HG03575 (cell line): ENCODE measurements around the gene C6orf120.

Source experiments
- ATAC-seq: cut with Tn5 transposase; IDR thresholded peaks from one replicate; pipeline ENCODE4 v1.9.1; 2021; ENCODE audit not compliant: unreplicated experiment, insufficient number of reproducible peaks, low FRiP score; ENCODE audit errors: extremely low read depth

C6orf120 gene

DNA sequence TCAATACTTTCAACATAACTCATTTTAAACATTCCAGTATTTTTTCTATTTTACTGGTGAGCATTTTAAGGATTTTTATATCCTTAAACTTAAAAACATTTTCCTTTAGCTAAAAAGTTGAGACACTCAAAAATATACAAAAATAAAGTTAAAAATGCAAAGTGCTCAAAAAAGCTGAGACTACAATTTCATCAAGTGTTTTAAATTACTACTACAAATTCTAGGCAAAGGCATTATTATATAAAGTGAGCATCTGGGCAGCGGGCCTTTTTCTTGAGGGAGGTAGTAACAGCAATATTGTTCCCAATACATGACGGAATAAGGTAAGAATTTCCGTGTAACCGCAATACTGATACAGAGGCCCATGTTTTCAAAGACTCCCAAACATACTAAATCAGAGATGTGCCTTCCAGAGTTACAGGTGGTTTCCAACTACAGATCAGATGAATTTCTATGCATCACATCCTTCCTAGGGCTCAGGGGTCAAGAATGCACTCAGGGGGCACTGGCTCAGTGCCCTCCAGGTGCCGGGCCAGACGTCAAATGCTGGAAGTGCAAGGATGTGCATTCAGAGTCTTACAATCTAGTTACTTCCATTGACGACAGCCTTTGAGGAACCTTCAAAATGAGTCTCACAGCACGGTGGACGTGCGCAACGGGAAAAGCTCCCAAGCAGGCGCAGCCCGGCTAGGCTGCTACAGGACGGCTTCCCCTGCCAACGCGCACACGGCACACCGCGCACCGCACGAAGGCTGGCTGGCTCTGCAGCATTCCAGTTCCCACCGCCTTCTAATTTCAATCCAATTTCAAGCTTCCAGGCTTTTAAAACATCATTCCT lies 20.7 kb downstream of the C6orf120 start:
- no peak for ATAC-seq

DNA sequence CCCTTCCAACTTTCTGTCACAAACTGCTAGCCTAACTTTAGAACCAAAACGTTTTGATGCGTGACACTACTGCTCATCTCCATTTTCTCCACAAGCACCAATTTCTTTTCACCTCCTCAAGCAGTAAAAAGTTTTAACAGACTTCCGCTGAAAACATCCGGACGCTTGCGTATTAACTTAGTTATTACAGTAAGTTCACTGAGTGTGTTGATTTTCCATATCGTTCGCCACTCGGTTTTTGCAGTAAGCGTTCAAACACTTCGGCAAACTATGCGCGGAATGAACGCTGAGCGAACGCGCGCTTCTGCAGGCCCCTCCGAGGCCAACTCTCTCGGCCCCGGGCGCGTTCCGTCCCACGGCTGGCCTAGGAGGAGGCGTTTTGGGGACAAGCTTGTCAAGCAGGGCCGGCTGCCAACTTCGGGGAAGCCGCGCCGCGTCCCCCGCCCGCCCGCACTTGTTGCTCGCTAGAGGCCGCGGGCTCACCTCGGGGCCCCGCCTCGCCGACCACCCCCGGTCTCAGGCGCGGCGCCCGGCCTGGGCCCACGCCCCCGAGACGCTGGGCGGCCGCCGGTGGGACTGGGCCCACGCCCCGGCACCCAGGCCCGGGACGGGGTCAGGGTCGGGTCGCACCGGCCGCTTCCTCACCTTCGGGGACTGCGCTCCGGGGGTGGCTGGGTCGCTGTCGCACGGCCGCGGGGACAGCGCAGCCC lies 21.4 kb downstream of the C6orf120 start:
- no peak for ATAC-seq

DNA sequence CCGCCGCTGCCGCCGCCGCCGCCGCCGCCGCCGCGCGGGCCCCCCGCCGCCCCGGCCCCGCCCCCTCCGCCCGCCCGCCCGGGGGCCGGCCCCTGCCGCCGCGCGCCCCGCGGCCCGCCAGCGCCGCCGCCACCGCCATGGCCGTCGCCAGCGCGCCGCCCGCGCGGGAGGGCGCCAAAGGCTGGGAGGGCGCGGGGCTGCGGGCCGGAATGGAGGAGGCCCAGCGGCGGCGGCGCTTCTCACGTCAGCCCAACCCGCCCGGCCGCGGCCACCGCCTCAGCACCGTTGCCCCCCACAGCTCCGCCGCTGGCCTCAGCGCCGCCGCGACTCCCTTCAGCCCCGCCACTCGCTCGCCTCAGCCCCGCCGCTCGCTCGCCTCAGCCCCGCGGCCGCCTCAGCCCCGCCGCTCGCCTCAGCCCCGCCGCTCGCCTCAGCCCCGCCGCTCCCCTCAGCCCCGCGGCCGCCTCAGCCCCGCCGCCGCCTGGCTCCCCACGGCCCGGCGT lies 22.1 kb downstream of the C6orf120 start:
- no peak for ATAC-seq

DNA sequence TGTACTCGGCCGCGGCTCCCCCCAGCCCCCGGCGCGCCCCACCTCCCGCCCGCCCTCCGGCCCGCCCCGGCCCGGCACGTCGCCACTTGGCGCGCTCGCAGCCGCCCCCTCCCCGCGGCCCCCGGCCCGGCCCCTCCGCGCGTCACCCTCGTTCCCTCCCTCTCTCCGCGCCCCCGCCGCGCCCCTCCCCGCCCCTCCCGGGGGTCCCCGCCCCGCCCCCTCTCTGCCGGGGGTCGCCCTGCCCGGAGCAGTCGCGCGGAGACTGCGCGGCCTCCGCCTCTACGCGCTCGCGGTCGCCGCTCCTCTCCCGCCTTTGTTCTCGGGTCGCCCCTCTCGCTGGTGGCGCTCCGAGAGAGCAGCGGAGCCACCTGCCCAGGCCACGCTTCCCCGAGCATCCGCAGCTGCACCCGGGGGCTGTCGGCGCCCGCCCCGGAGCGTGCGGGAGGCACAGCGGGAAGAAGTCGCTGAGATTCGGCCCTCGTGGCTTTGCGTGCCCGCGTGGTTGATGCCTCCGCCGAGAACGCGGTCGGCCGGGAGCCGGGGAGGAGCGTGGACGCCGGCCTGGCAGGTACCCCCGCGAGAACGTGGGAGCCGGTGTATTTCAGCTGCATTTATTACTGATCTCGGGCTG lies 22.7 kb downstream of the C6orf120 start, which contains the start of gene PHF10:
TSS of gene PHF10 (minus strand) at position 7 of the 631 bp plus-strand sequence. CDS start 569 bp downstream, outside the sequence.
- no peak for ATAC-seq

DNA sequence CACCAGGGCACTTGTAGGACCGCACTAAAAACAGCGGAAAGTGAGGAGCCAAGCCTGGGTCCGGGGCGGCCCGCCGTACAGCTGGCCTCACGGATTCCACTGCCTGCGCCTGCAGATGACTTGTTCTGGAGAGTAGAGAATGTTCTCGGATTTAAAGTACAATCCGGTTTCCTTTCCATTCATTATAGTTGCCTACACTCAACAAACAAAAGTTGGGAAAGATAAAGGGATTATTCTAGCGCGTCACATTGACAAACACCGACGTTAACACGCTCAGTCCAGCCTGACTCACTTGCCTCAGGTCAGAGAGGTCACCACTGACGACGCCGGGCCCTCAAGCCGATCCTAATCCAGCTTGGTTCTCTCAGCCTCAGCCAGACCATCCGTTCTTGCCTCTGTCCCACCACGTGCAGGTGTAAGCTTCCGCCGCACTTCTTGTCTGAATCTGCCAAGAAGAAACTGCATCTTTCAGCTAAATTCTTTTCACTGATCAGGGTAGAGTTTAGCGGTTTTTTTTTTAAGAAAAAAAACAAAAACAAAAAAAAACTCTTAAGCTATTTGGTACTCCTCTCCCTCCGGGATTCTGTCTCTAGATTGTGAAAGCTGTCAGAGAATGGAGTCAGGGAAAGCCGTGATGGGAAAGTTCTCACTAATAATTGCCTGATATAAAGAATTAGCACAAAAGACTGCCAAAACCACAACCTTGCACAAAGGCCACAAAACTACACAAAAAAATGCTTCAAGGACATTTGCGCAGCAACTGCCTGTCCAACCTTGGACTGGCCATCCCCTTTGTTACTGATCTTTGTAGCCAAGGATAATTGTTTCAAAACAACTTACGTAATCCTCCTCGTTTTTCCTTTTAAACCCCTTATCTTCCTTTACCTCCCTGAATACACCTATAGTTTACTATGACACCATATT lies 23.5 kb downstream of the C6orf120 start:
- ATAC-seq, result no peak

DNA sequence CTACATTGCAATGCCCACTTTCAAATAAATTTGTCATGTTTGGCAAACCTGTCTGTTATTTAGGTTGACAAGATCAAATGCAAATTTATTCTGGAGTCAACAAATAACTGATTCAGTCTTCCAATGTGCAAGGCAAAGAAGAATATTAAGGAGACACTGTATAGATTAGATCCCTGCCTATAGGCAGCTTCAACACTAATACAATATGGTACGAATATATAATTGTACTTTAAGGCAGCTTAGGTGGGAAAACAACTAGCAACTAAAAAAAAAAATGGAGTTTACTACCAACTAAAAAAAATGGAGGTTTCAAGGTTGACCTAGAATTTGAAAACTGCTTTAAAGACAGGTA lies 24.1 kb downstream of the C6orf120 start:
- ATAC-seq, result no peak

DNA sequence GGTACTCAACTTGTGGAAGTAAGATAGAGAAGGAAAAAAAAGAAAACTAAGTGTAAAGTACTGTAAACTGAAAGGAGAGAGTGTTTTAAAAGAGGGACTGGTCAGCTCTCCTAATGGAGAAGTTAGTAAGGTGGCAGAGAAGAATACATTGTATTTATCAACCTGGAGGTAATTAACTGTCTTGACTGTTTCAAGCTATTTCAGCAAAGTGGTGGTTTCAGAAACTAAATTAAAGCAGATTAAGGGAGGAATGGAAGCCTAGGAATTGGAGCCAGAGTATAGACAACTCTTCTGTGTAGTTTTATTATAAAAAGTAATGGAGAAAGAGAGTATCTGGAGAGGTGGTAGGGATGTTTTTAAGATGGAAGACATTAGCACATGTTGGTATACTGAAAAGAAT lies 25.0 kb downstream of the C6orf120 start:
- no peak for ATAC-seq

DNA sequence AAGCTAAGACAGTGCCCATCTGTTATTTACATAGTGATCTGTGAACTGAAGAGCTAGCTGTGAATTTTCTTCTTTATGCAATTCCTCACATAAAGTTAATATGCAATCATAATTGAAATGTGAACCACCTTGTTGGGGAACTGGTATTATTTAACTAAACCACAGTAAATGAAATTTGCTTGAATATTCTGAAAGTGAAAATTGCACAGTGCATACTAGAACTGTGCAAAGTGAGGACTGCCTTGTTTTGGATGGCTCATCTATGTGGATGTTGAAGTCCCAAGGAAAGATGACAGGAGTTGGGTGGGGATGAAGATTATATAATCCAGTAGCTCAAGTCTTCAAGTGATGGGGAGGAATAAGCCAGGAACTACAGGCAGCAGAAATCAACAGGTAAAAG lies 28.0 kb downstream of the C6orf120 start:
- ATAC-seq, result no peak

DNA sequence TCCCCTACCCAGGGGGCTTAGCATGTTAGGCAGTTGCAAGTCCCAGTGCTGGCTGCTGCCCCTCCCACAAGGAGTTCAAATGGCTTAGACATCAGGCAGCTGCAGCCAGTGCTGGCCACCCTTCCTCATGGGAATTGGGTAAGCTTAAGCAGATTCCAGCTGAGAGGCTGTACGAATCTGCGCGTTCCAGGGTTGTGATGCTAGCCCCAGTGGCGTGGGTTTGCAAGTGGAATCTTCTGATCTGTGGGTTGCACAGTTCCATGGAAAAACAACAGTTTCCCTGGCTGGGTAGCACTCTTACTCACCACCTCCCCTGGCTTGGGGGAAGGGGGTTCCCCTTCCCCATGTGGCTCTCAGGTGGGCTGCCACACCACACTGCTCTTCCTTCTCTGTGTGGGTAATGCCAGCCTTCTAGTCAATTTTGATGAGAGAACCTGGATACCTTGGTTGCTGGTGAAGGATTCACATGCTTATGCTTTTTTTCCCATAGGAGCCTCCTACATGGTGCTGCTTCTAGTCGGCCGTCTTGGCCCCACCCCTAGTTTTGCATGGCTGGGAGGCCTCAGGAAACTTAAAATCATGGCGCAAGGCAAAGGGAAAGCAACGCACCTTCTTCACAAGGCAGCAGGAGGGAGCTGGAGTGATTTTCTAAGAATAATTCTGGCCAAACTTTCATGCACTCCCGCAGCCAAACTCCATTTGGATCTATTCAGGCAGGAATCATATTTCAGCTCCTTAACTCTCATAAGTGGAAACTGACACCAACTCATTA lies 36.5 kb downstream of the C6orf120 start:
- ATAC-seq, result no peak

DNA sequence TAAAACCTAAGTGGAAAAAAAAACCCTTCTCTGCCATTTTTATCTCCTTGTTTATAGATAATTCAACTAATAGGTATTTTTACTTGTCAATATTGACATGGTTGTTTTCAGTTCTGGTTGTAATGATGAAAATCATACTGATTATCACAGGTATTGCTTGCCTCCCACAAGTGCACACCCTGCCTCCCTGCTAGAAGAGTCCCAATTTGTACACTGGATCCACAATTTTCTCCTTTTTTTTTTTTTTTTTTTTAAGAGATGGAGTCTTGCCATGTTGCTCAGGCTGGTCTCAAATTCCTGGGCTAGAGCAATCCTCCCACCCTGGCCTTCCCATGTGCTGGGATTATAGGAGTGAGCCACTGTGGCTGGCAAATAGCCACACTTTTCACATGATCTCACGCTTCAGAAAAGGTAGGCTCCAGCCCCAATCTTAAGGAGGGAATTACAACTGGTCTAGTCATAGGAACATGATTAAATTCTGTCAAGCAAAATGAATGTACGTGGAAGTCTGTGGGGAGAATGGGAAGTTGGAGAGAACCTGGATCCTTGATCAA lies 37.1 kb downstream of the C6orf120 start:
- no peak for ATAC-seq

DNA sequence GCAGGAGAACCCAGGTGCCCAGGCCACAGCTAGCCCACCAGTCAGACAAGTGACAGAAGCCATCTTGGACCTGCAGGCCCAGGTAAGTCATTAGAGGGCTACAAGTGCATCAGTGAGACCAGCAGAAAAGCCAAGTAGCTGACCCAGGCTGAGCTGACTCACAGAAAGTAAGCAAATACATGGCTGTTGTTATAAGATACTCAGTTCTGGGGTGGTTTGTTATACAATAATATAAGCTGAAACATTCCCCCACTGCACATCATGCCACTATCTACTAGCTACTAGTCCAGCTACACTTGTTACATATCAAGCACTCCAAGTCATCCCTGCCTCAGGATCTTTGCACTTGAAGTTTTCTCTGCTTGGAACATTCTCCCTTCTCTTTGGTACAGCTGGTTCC lies 39.4 kb downstream of the C6orf120 start:
- ATAC-seq, result no peak

DNA sequence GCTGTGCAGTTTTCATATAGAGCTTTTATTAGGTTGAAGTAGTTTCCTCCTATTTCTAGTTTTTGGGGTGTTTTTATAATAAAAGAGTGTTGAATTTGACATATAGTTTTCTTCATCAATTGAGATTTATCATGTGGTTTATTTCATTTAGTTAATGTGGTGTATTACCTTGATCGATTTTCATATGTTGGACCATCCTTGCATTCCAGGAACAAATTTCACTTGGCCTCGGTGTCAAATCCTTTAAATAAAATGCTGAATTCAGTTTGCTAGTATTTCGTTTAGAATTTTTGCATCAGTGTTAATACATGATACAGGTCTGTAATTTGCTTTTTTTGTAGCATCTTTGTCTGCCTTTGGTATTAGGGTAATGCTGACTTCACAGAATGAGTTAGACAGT lies 43.5 kb downstream of the C6orf120 start:
- no peak for ATAC-seq

DNA sequence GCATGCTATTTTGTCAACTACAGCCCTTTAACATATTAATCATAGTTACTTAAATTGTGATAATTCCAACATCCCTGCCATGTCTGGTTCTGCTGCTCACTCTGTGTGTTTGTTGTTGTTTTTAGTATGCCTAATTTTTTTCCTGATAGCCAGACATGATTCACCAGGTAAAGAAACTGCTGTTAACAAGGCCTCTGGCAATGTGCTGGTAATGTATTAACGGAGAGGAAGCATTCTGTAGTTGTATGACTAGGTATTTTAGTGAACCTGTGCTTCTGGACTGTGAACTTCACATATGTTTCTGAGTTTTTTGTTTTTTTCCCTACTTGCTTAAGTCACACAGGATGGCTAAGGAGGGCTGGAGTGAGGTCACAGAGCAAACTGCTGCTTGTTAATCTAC lies 44.6 kb downstream of the C6orf120 start:
- ATAC-seq, result no peak

DNA sequence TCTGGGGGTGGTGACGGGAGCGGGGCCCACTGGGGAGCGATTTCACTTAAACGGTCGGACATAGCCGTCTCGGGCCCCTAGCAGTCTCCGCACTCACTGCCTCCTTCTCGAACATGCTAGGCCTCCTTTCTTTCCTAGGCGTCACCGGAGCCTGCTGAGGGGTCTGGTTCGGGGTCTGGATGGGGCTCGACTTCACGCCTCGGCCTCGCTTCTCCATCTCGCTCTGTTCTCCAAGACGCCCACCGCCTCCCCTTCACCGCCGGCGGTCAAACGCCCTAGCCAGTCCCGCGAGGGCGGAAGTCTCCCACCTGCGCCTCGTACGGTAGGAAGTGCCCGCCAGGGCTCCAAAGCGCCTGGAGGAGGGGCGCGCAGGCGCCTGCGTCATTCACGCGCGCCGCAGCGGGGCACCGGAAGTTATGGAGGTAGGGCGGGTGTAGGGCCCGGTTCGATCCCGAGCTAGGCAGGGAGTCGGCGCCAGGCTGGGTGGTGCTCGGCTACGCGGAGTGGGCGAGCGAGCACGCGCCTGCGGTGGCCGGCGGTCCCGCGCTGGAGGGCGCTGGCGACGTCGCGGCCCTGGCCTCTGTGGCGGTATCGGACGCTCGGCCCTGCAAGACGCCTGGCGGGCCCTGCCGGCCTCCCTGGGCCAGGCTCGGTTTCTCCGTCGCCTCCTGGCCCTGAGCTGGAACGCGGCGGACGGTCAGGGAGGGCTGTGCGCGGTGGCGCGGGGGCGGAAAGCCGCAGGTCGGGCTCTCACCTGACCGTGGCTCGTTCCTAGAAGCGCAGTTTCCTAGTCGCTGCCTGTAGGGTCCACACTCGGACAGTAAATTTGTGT lies 49.5 kb downstream of the C6orf120 start, which contains the start of the genes DYNLT2 and ERMARD:
TSS of gene DYNLT2 (minus strand) at position 331 of the 832 bp plus-strand sequence. CDS start at position 217, 114 bp downstream.
TSS of gene ERMARD (plus strand) at position 381 of the 832 bp plus-strand sequence. CDS start at position 417, 36 bp downstream.
- peak; percentile 60 for ATAC-seq

DNA sequence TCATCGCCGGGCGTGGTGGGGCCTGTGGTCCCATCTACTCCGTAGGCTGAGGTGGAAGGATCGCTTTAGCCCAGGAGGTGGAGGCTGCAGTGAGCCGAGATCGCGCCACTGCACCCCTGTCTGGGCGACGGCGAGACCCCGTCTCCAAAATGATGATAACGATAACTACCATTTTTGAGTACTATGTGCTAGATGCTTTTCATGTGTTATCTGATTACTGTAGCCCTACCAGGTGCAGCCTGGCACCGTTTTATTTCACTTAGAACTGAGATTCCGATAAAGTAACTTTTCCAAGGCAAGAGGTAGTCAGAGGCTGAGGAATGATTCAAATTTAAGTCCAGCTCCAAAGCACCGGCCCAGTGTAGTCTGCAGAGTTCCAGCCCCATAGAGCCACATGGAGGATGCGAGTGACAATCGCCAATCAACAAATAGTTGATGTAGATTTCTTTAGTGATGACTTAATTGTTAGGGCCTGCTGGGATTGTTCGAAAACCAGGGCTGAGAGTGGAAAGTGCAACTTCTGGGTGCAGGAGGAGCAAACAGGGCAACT lies 50.2 kb downstream of the C6orf120 start:
- ATAC-seq, result no peak
